Keratinocyte (primary cell): ENCODE data around the gene ZNF143. TPM values are rescaled to one million over a fixed set of nuclear protein-coding genes. Genes with fewer than 3 reads are reported as not detected.

ENCODE experiments used
- DNase-seq: peaks from one replicate; pipeline ENCODE4 v3.0.0-alpha.2; 2011; ENCODE audit warnings: low read depth, missing footprints, low spot score
- FAIRE-seq: peaks from 2 replicates; lab custom pipeline; 2011; peaks lifted over from hg19 to GRCh38; lab: Jason Lieb, UNC
- H2AFZ ChIP-seq: 2 replicates; pipeline ENCODE4 v1.6.0; 2012; ENCODE audit warnings: low read length, control low read depth, inconsistent platforms; ENCODE audit not compliant: control insufficient read depth
- H3K27ac ChIP-seq: 2 replicates; pipeline ENCODE4 v1.5.1; 2011; ENCODE audit warnings: low read length; ENCODE audit not compliant: control insufficient read depth, insufficient read depth
- H3K27me3 ChIP-seq: 3 replicates; pipeline ENCODE4 v1.6.0; 2011; ENCODE audit warnings: low read length; ENCODE audit not compliant: control insufficient read depth, insufficient read depth; ENCODE audit errors: extremely low read depth
- H3K36me3 ChIP-seq, 2 experiments: 2 replicates in 1 of 2; 3 replicates in 1 of 2; pipeline ENCODE4 v1.5.1; 2011; ENCODE audit warnings: low read length in 2 of 2, mild to moderate bottlenecking in 1 of 2; ENCODE audit not compliant: control insufficient read depth in 2 of 2, insufficient read depth in 2 of 2; ENCODE audit errors: extremely low read depth in 1 of 2
- H3K4me1 ChIP-seq: 3 replicates; pipeline ENCODE4 v1.5.1; 2011; ENCODE audit warnings: low read length; ENCODE audit not compliant: control insufficient read depth, insufficient read depth; ENCODE audit errors: extremely low read depth
- H3K4me2 ChIP-seq: 3 replicates; pipeline ENCODE4 v1.6.0; 2011; ENCODE audit warnings: low read depth, low read length; ENCODE audit not compliant: control insufficient read depth, insufficient read depth; ENCODE audit errors: extremely low read depth
- H3K4me3 ChIP-seq, 3 experiments: fragments of 200-600 bp in 1 of 3; sonication (generic) in 1 of 3; 2 replicates in 2 of 3; 3 replicates in 1 of 3; pipeline ENCODE4 v1.5.1; 2011 to 2016; ENCODE audit warnings: low read length in 3 of 3, mild to moderate bottlenecking in 3 of 3, control low read depth in 2 of 3, inconsistent platforms in 1 of 3, low read depth in 1 of 3, mixed read lengths in 1 of 3, mixed run types in 1 of 3, moderate library complexity in 1 of 3; ENCODE audit not compliant: control insufficient read depth in 2 of 3, insufficient read depth in 2 of 3; ENCODE audit errors: extremely low read depth in 1 of 3
- H3K79me2 ChIP-seq: 2 replicates; pipeline ENCODE4 v1.6.0; 2012; ENCODE audit warnings: low read length; ENCODE audit not compliant: control insufficient read depth, insufficient read depth
- H3K9ac ChIP-seq: 3 replicates; pipeline ENCODE4 v1.6.0; 2011; ENCODE audit warnings: low read length; ENCODE audit not compliant: control insufficient read depth, insufficient read depth; ENCODE audit errors: extremely low read depth
- H3K9me1 ChIP-seq: 3 replicates; pipeline ENCODE4 v1.6.0; 2011; ENCODE audit warnings: low read length; ENCODE audit not compliant: control insufficient read depth, insufficient read depth; ENCODE audit errors: extremely low read depth
- H3K9me3 ChIP-seq: 2 replicates; pipeline ENCODE4 v1.5.1; 2012; ENCODE audit warnings: low read depth, low read length; ENCODE audit not compliant: control insufficient read depth
- H4K20me1 ChIP-seq: 3 replicates; pipeline ENCODE4 v1.6.0; 2011; ENCODE audit warnings: low read length; ENCODE audit not compliant: control insufficient read depth, insufficient read depth; ENCODE audit errors: extremely low read depth
- EZH2 ChIP-seq: IDR thresholded peaks from one replicate; pipeline ENCODE4 v1.6.1; 2012; ENCODE audit warnings: inconsistent platforms, mild to moderate bottlenecking, low read length, moderate library complexity
- dilution Hi-C: fragments of 300-500 bp; cut with MboI; formaldehyde crosslinking; loops from one replicate; pipeline ENCODE4 v1.7.0; 2020; ENCODE audit warnings: low sequenced_read_pairs; ENCODE audit not compliant: extremely low pct_ligation_motif_present
- polyA plus RNA-seq, 5 experiments: library from polyadenylated mRNA; depleted of rRNA in 3 of 5; stranded (reverse) in 3 of 5; stranded (forward) in 1 of 5; unstranded in 1 of 5; fragments of >200 nt; gene quantifications; 1 replicate in 1 of 5; 2 replicates in 3 of 5; 3 replicates in 1 of 5; pipeline versions ENCODE4 v1.2.1 to v1.2.3, GENCODE V29; 2011 to 2012; ENCODE audit warnings: missing spikeins in 2 of 5, low read depth in 1 of 5, low replicate concordance in 1 of 5
- TF ChIP-seq, protein P1 (sequence below), 3 experiments: IDR thresholded peaks in 1 of 3; conservative IDR thresholded peaks in 1 of 3; optimal IDR thresholded peaks in 1 of 3; 2 replicates in 2 of 3; 3 replicates in 1 of 3; pipeline versions ENCODE3 to v1.5.1; 2011; ENCODE audit warnings: low read length in 3 of 3, mild to moderate bottlenecking in 3 of 3, moderate library complexity in 2 of 3, control low read depth in 1 of 3, inconsistent platforms in 1 of 3; ENCODE audit not compliant: insufficient read depth in 2 of 3; ENCODE audit errors: extremely low read depth in 1 of 3

The ZNF143 gene
- polyA plus RNA-seq, 1 donor (not counting 4 experiments of a cell fraction or from before 2014, with no cell fraction given): 32.0 TPM

DNA sequence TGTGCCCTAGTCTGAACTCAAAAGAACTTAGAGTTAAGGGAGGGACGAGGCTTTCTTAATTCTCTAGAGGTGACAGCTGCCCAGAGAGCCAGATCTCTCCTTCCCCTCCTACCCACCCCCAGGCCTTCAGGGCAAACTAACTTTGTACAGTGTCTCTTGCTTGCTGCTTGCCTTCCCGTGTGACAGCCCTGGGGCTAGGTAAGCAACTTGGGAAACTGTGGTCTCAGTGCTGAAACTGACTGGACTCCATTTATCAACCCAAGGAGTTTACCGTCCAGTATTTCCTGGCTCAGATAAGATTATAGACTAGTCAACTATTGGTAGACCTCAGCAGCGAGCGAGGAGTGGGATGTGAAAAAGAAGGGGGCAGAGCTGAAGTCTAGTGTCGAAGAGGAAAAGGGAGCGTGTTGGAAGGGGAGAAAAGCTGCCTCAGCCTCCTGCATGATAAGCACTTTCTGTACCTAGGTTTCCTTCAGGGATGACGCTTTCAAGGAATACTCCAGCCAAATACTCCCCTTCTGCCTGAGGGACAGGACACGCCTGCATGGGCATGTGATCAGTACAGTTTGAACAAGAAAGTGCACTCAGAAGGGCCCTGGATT, 69.3 kb downstream of the ZNF143 start:
- no peaks in the 10 kb centered on the region for H3K27me3 ChIP-seq
- no peak for DNase-seq
- peaks cover 42% of the 10 kb centered on the region for H3K4me1 ChIP-seq
- peak overlapping the region; percentile 11 for H3K4me2 ChIP-seq
- H3K9ac ChIP-seq: peak overlapping the region; percentile 40
- dilution Hi-C loops: no loop called here
- no peak for TF ChIP-seq EZH2
- TF ChIP-seq, protein P1, sequence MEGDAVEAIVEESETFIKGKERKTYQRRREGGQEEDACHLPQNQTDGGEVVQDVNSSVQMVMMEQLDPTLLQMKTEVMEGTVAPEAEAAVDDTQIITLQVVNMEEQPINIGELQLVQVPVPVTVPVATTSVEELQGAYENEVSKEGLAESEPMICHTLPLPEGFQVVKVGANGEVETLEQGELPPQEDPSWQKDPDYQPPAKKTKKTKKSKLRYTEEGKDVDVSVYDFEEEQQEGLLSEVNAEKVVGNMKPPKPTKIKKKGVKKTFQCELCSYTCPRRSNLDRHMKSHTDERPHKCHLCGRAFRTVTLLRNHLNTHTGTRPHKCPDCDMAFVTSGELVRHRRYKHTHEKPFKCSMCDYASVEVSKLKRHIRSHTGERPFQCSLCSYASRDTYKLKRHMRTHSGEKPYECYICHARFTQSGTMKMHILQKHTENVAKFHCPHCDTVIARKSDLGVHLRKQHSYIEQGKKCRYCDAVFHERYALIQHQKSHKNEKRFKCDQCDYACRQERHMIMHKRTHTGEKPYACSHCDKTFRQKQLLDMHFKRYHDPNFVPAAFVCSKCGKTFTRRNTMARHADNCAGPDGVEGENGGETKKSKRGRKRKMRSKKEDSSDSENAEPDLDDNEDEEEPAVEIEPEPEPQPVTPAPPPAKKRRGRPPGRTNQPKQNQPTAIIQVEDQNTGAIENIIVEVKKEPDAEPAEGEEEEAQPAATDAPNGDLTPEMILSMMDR (optimal IDR thresholded peaks at IDR 0.05 in 1 of 3, IDR thresholded peaks at IDR 0.05 in 1 of 3, conservative IDR thresholded peaks at IDR 0.05 in 1 of 3; ENCODE audit: extremely low read depth in 1 of 3, insufficient read depth in 2 of 3, low read length in 3 of 3): no peak
- peaks cover 1 to 2% of the 10 kb centered on the region in 2 experiments for H3K36me3 ChIP-seq
- peak; percentile 83 for FAIRE-seq
- H3K9me1 ChIP-seq: no peaks in the 10 kb centered on the region
- peak overlapping the region; percentile 54 for H3K27ac ChIP-seq
- no peaks in the 10 kb centered on the region for H3K9me3 ChIP-seq
- no peak overlapping the region for H3K4me3 ChIP-seq
- no peaks in the 10 kb centered on the region for H4K20me1 ChIP-seq
- H3K79me2 ChIP-seq: no peaks in the 10 kb centered on the region
- peak overlapping the region; percentile 11 for H2AFZ ChIP-seq

DNA sequence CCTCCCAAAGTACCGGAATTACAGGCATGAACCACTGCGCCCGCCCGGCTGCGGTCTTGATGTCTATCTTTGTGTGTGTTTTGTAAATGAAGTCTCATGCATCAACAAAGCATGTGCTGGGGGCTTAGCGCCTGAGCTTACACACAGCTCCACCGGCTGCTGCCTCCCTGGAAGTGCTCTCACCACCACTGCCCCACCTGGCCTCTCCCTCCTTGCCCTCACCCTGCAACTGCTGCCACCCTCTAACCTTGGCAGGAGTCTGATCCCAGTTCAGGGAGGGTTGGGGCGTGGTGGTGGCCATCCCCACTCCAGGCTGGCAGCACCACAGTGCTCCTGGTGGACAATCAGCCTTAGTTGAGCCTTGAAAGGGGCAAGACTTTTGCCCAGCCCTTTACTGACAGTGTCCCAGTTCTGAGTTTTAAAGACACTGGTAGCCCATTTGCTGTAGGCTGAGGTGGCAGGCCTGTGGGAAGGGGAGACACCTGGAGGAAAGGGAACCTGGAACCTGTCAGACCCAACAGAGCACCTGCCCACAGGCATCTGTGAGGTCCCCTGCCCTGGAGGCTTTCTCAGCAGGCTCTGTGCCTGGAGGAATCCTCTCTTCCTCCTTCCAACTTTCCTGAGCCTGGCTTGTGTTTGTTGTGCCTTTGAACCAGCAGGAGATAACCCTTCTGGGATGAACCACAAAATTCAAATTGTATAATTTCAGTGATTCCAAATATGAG, 70.3 kb downstream of the ZNF143 start:
- Histone ChIP-seq H3K4me1 (peaks cover 42% of the 10 kb centered on the region), H3K9me1 (no peaks in the 10 kb centered on the region), H3K79me2 (no peaks in the 10 kb centered on the region), H3K9ac (no peak overlapping the region), H3K9me3 (no peaks in the 10 kb centered on the region), H3K27me3 (no peaks in the 10 kb centered on the region), H2AFZ (no peak overlapping the region), H3K4me3 (no peak overlapping the region), H4K20me1 (no peaks in the 10 kb centered on the region), H3K4me2 (no peak overlapping the region), H3K27ac (no peak overlapping the region), H3K36me3 (no peaks in the 10 kb centered on the region)
- FAIRE-seq: no peak
- dilution Hi-C loops: no loop called here
- no peak for TF ChIP-seq EZH2
- TF ChIP-seq, protein P1 (optimal IDR thresholded peaks at IDR 0.05 in 1 of 3, IDR thresholded peaks at IDR 0.05 in 1 of 3, conservative IDR thresholded peaks at IDR 0.05 in 1 of 3; ENCODE audit: extremely low read depth in 1 of 3, insufficient read depth in 2 of 3, low read length in 3 of 3): peak in 2 of 3 experiments; percentile 17 to 23
- DNase-seq: no peak
